ENCODE data around the gene NRXN3.

The NRXN3 gene

DNA sequence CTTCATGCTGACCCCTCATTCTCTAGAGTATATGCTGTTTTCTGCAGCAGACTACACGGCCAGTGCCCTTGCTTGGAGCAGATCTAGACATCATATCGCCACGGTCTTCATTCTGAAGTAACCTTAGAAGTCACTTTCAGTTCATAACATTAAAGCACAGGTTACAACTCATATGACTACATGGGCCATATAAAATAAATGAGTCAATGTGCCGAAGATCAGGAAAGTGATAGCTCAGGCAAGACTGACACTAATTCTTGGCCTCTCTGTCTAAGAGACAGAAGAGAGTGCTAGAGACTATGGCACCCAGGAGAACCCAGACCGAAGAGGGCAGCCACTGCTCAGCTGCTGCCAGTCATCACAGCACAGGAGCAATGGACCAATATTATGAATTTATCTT lies 1431.4 kb downstream of the NRXN3 start:
- Mint-ChIP-seq H3K4me1 (ENCODE audit: low read depth) (no peaks in the 10 kb centered on the region), H3K4me3 (no peak overlapping the region), H3K9me3 (peaks cover 3% of the 10 kb centered on the region), H3K36me3 (ENCODE audit: low read depth) (no peaks in the 10 kb centered on the region), H3K27me3 (no peaks in the 10 kb centered on the region), H3K27ac (no peak overlapping the region)
- intact Hi-C loops (cut with micrococcal nuclease) = no loop called here

DNA sequence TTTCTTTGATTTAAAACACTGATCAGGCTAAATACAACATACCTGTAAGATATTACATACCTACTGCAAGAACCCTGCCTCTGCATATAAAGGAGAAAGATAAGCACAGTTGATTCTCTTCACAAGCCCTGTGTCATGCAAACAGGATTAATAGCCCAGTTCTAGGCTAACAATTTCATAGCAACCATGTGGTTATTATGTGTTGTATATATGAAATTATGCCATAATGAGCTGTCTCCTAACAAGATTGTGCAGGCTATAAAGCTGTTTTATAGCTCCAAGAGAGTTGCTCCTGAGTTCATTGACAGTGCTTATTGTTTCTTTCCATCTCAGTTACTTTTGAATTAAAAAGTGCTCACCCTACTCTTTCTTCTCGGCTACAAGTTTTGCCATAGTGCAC lies 1431.9 kb downstream of the NRXN3 start:
- Mint-ChIP-seq H3K4me3 (no peak overlapping the region), H3K9me3 (no peaks in the 10 kb centered on the region), H3K27ac (no peak overlapping the region), H3K36me3 (ENCODE audit: low read depth) (no peaks in the 10 kb centered on the region), H3K4me1 (ENCODE audit: low read depth) (no peaks in the 10 kb centered on the region), H3K27me3 (no peaks in the 10 kb centered on the region)
- intact Hi-C loops (cut with micrococcal nuclease) = no loop called here

DNA sequence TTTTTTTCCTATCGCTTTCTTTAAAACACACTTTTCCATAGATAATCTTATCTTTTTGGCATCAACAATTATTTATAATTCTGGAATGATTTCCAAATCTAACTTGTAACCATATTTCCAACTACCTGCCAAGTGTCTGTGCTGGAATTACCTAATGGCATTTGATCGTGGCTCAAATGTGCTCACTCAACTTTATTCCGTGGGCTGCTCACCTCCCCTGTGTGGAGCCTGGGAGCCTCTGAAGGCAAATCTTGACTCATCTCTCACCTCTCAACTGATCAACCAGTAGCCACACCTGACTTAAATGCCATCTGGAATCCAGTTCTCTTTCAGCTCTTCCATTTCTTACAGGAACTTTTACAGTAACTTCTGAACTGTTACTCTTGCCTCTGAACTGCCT lies 1432.6 kb downstream of the NRXN3 start:
- no peak overlapping the region for H3K4me3 Mint-ChIP-seq
- H3K36me3 Mint-ChIP-seq (ENCODE audit: low read depth) = no peaks in the 10 kb centered on the region
- intact Hi-C loops (cut with micrococcal nuclease) = no loop called here
- no peaks in the 10 kb centered on the region for H3K27me3 Mint-ChIP-seq
- H3K9me3 Mint-ChIP-seq = no peaks in the 10 kb centered on the region
- no peak overlapping the region for H3K27ac Mint-ChIP-seq
- no peaks in the 10 kb centered on the region for H3K4me1 Mint-ChIP-seq (ENCODE audit: low read depth)

GRCh38 chr14:79605849-79606248 lies 1435.7 kb downstream of the NRXN3 start:
- Mint-ChIP-seq H3K9me3 (no peaks in the 10 kb centered on the region), H3K4me3 (no peak overlapping the region), H3K4me1 (ENCODE audit: low read depth) (no peaks in the 10 kb centered on the region), H3K36me3 (ENCODE audit: low read depth) (no peaks in the 10 kb centered on the region), H3K27ac (no peak overlapping the region), H3K27me3 (no peaks in the 10 kb centered on the region)
- intact Hi-C loops (cut with micrococcal nuclease) = no loop called here

DNA sequence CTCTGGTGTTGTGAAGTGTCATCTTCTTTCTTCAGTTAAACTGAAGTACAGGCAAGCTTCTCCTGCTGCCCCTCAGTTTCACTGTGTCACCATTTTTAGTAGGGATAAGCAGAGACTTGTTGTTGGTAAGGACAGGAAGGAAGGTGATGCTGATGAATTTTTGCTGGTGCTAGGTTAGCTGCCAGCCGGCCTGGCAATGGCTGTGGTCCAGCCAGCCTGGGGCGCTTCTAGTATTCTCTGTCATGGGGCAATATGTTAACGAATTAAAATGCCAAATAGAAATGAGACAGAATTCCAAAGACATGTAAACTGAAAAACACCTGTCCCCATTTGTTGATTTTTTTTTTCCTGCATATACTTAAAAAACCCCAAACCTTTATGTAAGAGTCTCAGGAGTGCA lies 1438.3 kb downstream of the NRXN3 start:
- Mint-ChIP-seq H3K36me3 (ENCODE audit: low read depth) (no peaks in the 10 kb centered on the region), H3K27ac (no peak overlapping the region), H3K27me3 (no peaks in the 10 kb centered on the region), H3K4me1 (ENCODE audit: low read depth) (no peaks in the 10 kb centered on the region), H3K9me3 (no peaks in the 10 kb centered on the region), H3K4me3 (no peak overlapping the region)
- intact Hi-C loops (cut with micrococcal nuclease) = no loop called here

DNA sequence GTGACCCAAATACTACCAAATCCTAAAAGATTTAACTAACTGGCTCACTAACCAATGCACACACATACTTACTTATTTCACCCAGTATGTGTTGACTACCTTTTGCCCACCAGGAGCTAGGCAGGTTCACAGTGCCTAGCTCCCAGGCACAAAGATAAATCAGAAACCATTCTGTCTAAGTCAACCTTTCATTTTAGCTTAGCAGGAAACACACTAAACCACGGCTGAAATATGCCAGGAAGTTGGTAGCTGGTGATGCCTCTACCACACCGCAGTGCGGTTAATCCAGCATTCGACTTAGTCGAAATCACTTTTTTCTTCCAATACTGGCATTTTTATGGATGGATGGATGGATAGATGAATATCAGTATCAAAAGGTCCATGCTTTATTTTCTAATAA lies 1443.5 kb downstream of the NRXN3 start:
- intact Hi-C loops (cut with micrococcal nuclease) = no loop called here
- H3K27me3 Mint-ChIP-seq = no peaks in the 10 kb centered on the region
- peaks cover 11% of the 10 kb centered on the region for H3K9me3 Mint-ChIP-seq
- H3K4me1 Mint-ChIP-seq (ENCODE audit: low read depth) = no peaks in the 10 kb centered on the region
- H3K36me3 Mint-ChIP-seq (ENCODE audit: low read depth) = no peaks in the 10 kb centered on the region
- no peak overlapping the region for H3K4me3 Mint-ChIP-seq
- H3K27ac Mint-ChIP-seq = no peak overlapping the region

DNA sequence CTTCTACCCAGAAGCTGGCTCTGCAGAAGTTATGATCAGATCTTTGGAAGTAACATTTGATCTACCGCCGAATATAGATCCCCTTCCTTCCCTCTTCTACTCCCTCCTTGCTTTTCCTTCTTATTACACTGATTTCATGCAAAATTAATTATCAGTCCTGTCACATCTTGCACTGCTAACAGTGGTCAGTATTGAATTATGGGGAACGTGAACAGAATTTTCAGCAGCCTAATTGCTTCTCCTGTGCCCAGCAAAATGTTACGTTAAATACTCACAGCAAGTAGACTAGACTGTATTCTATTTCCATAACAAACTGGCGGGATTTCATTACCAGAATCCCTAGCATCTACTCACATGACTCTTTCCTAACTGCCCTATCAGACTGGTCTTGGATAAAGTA lies 1444.3 kb downstream of the NRXN3 start:
- intact Hi-C loops (cut with micrococcal nuclease) = no loop called here
- Mint-ChIP-seq H3K4me1 (ENCODE audit: low read depth) (no peaks in the 10 kb centered on the region), H3K4me3 (no peak overlapping the region), H3K27ac (no peak overlapping the region), H3K27me3 (no peaks in the 10 kb centered on the region), H3K36me3 (ENCODE audit: low read depth) (no peaks in the 10 kb centered on the region), H3K9me3 (peaks cover 11% of the 10 kb centered on the region)

DNA sequence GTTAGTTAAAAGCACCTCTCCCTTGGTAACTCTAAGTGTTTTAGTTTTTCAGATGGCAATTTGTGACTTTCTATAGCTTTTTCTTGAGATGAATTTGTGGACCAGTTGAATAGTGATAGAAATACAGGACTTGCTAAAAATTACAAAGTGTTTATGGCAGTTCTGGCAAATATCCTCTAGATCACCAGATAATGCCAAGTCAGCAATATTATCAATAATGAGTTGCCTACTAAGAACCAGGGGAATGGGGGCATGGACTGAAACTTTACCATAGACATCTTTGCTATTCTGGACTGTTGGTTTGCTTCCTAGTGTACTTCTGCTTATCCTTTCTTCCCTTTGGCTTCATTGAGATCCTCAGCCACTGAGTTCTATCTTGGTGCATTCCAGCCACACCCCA lies 1456.9 kb downstream of the NRXN3 start:
- Mint-ChIP-seq H3K27ac (no peak overlapping the region), H3K9me3 (peaks cover 11% of the 10 kb centered on the region), H3K27me3 (no peaks in the 10 kb centered on the region), H3K4me1 (ENCODE audit: low read depth) (no peaks in the 10 kb centered on the region), H3K4me3 (no peak overlapping the region), H3K36me3 (ENCODE audit: low read depth) (no peaks in the 10 kb centered on the region)
- intact Hi-C loops (cut with micrococcal nuclease) = no loop called here

DNA sequence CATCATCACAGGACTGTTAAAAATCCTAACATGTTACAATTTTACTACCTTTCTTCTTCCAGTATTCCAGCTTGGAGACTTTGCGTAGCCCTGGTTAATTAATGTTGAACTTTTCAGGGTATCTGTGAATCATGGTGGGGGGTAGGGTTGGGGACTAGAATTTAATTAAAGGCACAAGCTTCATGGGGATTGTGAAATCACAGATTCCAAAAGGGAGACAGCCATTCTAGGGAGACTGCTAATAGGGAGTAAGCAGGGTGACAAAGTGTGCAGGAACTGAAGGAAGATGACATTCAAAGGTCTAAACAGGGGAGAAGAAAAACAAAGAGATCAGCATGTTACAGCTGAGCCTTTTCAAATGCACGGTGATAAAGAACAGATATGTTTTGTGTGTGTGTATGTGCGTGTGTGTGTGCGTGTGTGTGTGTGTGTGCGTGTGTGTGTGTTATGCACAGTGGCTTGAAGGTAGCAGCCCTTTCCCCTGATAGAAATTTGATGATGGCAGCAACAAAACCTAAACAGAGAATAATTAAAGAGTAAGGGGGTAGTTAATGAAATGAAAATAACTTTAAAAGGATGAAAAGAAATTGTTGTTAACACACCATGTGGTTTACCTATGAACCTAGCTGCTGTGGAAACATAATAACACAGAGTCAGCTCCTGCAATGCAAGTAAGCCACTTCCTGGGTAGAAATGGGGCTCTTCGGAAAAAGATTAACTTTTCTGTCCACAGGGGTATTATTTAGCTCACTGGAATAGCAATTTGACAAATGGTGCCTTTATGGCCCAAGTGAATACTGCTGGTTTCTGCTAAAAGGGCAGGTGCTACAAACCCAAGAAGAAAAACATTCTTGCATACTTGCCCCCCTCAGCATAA lies 1459.5 kb downstream of the NRXN3 start:
- Mint-ChIP-seq H3K36me3 (ENCODE audit: low read depth) (no peaks in the 10 kb centered on the region), H3K27ac (no peak overlapping the region), H3K9me3 (peaks cover 23% of the 10 kb centered on the region), H3K4me1 (ENCODE audit: low read depth) (no peaks in the 10 kb centered on the region), H3K27me3 (no peaks in the 10 kb centered on the region), H3K4me3 (no peak overlapping the region)
- intact Hi-C loops (cut with micrococcal nuclease) = no loop called here

- H3K9me3 Mint-ChIP-seq = peaks cover 31% of the 10 kb centered on the region
- no peak overlapping the region for H3K27ac Mint-ChIP-seq
- H3K4me3 Mint-ChIP-seq = no peak overlapping the region
- no peaks in the 10 kb centered on the region for H3K36me3 Mint-ChIP-seq (ENCODE audit: low read depth)
- intact Hi-C loops (cut with micrococcal nuclease) = no loop called here
- H3K4me1 Mint-ChIP-seq (ENCODE audit: low read depth) = no peaks in the 10 kb centered on the region
- H3K27me3 Mint-ChIP-seq = no peaks in the 10 kb centered on the region
Measured at GRCh38 chr14:79630288-79630960, 1460.3 kb downstream of the NRXN3 start.

GRCh38 chr14:79631276-79631675 lies 1461.1 kb downstream of the NRXN3 start:
- Mint-ChIP-seq H3K9me3 (peaks cover 36% of the 10 kb centered on the region), H3K36me3 (ENCODE audit: low read depth) (no peaks in the 10 kb centered on the region), H3K4me3 (no peak overlapping the region), H3K27me3 (no peaks in the 10 kb centered on the region), H3K4me1 (ENCODE audit: low read depth) (no peaks in the 10 kb centered on the region), H3K27ac (no peak overlapping the region)
- intact Hi-C loops (cut with micrococcal nuclease) = no loop called here

- H3K9me3 Mint-ChIP-seq = peaks cover 28% of the 10 kb centered on the region
- H3K4me3 Mint-ChIP-seq = no peak overlapping the region
- no peaks in the 10 kb centered on the region for H3K27me3 Mint-ChIP-seq
- intact Hi-C loops (cut with micrococcal nuclease) = no loop called here
- no peaks in the 10 kb centered on the region for H3K36me3 Mint-ChIP-seq (ENCODE audit: low read depth)
- no peaks in the 10 kb centered on the region for H3K4me1 Mint-ChIP-seq (ENCODE audit: low read depth)
- no peak overlapping the region for H3K27ac Mint-ChIP-seq
Measured at GRCh38 chr14:79638672-79639266, 1468.6 kb downstream of the NRXN3 start.

DNA sequence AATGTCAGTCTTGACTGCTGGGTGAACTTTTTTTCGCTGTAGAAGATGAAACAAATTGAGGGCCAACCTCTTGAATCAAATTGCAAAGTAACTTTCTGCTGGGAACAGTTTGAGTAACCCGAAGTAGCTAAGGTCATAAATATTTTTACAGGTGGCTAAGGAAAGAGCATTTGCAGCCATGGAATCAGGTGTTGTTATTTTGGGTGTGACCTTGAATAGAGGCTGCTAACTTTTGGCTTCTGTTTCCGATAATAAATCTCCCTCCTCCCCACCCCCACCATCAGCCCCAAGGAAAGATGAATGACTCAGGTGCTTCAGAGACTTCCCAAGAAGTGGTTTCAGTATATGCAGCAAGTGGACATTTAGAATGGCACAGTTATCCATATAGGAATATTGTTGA lies 1469.4 kb downstream of the NRXN3 start:
- Mint-ChIP-seq H3K4me3 (no peak overlapping the region), H3K4me1 (ENCODE audit: low read depth) (no peaks in the 10 kb centered on the region), H3K27ac (no peak overlapping the region), H3K27me3 (no peaks in the 10 kb centered on the region), H3K36me3 (ENCODE audit: low read depth) (no peaks in the 10 kb centered on the region), H3K9me3 (peaks cover 22% of the 10 kb centered on the region)
- intact Hi-C loops (cut with micrococcal nuclease) = no loop called here

DNA sequence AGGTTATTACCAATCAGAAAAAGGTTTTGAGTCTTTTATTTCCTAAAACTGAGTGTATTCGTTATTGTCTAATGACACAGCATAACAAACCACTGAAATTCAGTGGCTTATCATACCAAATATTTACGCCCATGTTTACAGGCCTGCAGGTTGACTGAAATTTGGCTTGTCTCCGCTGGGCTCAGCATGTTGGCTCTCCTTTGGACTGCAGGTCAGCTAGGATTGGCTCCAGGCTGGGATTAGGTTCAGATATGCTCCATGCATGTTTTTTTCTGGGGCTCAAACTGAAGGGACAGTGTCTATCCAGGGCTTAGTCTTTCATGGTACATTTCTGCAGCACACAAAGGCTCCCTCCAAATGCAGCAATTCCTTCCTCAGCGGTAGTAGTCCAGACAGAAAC lies 1471.2 kb downstream of the NRXN3 start:
- H3K9me3 Mint-ChIP-seq = peaks cover 8% of the 10 kb centered on the region
- no peak overlapping the region for H3K4me3 Mint-ChIP-seq
- H3K4me1 Mint-ChIP-seq (ENCODE audit: low read depth) = no peaks in the 10 kb centered on the region
- H3K36me3 Mint-ChIP-seq (ENCODE audit: low read depth) = no peaks in the 10 kb centered on the region
- H3K27ac Mint-ChIP-seq = no peak overlapping the region
- intact Hi-C loops (cut with micrococcal nuclease) = no loop called here
- no peaks in the 10 kb centered on the region for H3K27me3 Mint-ChIP-seq

Data from dendritic cell treated with granulocyte-macrophage colony-stimulating factor and Interleukin-4, amounts not matched to agents 40 ng/mL and 50 ng/mL, for 4 days (primary cell).